OCI-LY1 (cell line): ENCODE results near the gene PYROXD2.

Experiments
- EZH2 ChIP-seq: fragments of 200-600 bp; sonication (generic), shearing (Covaris generic); IDR thresholded peaks from 2 replicates; pipeline ENCODE4 v1.8.0; 2017; ENCODE audit warnings: borderline replicate concordance, mixed run types, mild to moderate bottlenecking, antibody characterized with exemption, low read length, moderate library complexity, mixed read lengths
- TF ChIP-seq, protein P1 (sequence below): fragments of 200-600 bp; sonication (generic), shearing (Covaris generic); IDR thresholded peaks from 2 replicates; pipeline ENCODE4 v1.5.1; 2017; ENCODE audit warnings: mild to moderate bottlenecking, antibody characterized with exemption, low read length, moderate library complexity, mixed read lengths

DNA sequence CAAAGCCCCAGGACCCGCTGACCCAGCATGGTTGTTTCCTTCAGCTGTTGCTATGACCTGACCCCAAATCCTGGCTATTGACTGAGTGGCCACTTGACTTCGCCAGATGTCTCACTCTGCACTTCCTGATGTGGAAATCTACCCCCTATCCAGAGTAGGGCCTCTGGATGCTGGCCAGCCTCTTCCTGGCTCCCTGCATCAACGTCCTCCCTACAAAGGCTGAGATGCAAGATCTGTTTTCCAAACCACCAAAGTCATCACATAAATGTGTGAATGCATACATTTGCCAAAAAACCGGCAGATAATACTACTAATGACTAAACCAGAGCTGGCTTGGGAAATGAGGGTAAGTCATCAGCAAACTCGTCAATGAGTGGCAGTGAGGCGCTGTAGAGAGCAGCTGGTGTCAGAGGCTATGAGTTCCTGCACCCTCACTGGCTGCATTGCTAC, 70.4 kb downstream of the PYROXD2 start:
- TF ChIP-seq, protein P1, sequence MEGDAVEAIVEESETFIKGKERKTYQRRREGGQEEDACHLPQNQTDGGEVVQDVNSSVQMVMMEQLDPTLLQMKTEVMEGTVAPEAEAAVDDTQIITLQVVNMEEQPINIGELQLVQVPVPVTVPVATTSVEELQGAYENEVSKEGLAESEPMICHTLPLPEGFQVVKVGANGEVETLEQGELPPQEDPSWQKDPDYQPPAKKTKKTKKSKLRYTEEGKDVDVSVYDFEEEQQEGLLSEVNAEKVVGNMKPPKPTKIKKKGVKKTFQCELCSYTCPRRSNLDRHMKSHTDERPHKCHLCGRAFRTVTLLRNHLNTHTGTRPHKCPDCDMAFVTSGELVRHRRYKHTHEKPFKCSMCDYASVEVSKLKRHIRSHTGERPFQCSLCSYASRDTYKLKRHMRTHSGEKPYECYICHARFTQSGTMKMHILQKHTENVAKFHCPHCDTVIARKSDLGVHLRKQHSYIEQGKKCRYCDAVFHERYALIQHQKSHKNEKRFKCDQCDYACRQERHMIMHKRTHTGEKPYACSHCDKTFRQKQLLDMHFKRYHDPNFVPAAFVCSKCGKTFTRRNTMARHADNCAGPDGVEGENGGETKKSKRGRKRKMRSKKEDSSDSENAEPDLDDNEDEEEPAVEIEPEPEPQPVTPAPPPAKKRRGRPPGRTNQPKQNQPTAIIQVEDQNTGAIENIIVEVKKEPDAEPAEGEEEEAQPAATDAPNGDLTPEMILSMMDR, result no peak
- no peak for TF ChIP-seq EZH2
